ENCODE results near the gene EPHB1.

Gene EPHB1

DNA sequence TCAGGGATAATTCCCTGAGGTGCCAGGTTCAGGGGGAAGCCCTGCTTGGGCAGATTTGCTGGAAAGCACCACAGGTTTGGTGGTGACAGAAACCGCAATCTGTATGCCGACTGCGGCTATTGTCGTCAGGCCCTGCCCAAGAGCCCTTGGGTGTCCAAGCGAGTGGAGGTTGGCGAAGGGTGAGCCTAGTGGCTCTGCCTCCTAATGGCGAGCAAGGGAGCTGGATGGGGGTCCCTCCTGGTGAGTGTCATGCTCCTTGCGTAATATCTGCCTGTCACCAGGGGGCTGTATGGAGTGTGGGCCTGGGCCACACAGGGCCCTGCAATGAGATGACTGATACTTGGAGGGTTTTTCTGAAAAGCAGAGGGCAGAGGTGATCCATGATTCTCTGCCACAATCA lies 101.6 kb downstream of the EPHB1 start:
- no peak overlapping the region for H3K4me3 ChIP-seq (ENCODE audit: low read length)
- DNase-seq (ENCODE audit: low read depth, low spot score) = no peak

DNA sequence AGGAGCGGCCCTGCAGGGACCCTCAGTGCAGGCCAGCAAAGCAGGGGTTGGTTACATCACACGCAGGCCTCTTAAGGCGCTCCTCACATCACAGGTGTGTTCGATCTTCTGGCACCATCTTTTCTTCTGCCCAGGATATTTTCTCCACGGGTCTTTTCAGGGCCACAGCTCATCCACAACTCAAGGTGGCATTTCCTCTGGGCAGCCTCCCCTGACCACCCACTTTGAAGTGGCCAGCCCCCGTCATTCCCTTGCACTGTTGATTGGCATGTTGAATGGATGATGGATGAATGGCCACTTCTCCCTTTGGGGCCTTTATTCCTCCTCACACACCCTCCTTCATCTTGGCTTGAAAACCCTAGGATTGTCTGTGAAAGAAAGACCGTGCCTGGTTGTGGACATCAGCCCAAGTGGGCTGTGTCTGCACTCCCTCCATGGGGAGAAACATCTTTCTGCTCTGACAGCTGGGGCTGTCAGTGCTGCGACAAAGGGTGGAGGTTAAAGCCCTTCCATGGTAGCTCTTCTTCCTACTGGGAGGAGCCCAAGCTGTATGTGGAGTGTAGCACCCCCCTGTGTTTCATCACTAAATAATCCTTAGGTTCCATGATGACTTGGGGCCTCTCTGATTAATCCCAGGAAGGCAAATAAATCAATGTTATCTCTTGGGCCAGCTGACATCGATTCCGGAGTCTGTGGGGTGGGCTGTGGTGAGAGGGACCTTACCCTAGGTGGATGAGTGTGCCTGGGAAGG lies 102.5 kb downstream of the EPHB1 start:
- no peak for DNase-seq (ENCODE audit: low read depth, low spot score)
- no peak overlapping the region for H3K4me3 ChIP-seq (ENCODE audit: low read length)

DNA sequence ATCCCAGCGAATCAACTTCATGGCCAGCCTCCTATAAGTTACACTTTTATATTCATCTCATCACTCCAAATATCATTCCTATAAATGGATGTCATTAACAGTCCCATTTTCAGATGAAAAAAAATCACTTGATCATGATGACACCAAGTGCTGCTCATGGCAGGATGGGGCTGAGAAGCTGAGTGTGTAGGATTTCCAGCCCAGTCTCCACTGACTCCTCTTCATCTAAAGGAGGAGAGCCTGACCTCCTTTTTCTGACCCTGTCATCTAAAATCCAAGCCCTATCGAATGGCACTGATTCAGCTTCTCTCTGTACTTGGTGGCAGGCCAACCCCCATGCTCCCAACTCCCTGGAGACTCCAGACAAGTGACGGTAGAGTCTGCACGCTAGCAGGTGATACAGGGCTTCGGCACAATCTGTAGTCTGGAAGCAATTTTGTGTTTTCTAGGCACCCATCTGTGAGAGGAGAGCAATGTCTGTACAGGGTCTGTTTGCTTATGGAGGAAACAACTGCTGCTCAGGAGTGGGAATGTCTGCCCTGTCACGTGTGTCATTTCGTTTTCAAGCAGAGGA lies 103.2 kb downstream of the EPHB1 start:
- no peak overlapping the region for H3K4me3 ChIP-seq (ENCODE audit: low read length)
- DNase-seq (ENCODE audit: low read depth, low spot score) = no peak

DNA sequence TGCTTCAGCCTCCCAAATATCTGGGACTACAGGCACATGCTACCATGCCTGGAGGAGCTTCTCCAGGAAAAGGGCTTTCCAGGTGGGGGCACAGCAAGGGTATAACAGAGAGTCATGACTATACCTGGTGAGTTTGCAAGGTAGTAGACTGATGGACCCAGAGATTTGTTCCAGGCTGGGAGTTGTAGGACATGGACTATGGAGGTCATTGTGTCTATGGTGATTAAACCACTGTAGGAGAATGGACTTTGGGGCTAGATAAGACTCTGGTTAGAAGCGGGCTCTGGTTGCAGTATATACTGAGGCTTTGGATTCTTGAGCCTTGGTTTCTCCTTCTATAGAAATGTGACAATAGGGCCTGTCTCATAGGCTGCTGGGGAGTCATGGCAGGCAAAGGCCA lies 104.7 kb downstream of the EPHB1 start:
- no peak overlapping the region for H3K4me3 ChIP-seq (ENCODE audit: low read length)
- DNase-seq (ENCODE audit: low read depth, low spot score) = no peak

DNA sequence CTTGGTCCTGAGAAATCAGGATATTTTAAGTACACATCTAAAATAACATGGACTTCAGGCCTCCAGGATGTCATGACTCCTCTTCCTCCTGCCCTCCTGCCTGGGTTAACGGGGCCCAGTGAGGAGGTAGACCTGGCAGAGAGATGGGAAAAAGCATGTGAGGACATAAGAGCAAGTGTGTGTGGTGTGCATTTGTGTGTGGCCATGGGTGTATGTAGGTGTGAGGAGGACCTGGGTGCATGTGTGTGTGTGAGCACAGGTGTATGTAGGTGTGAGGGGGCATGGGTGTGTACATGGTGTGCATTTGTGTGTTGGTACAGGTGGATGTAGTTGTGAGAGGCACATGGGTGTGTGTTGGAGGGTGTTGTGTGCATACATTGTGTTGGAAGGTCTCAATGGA lies 105.4 kb downstream of the EPHB1 start:
- DNase-seq (ENCODE audit: low read depth, low spot score) = no peak
- H3K4me3 ChIP-seq (ENCODE audit: low read length) = no peak overlapping the region

DNA sequence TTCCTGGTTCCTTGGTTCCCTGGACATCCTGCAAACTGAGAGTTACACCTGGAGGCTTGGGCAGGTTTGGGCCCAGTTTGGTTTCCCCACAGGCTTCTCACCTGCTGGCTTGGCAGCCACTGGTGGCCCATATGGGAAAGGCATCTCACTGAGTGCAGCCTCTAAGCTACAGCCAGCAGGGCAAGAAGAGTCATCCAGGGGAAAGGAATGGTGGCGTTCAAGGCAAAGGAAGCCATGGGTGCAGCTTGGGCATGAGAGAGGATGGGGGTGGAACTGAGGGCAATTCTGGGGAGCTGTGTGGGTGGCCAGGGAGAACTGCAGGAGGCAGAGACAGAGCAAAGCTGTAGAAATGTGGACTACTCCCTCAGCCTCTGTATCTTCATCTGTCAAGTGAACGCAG lies 106.4 kb downstream of the EPHB1 start:
- H3K4me3 ChIP-seq (ENCODE audit: low read length) = no peak overlapping the region
- DNase-seq (ENCODE audit: low read depth, low spot score) = no peak

DNA sequence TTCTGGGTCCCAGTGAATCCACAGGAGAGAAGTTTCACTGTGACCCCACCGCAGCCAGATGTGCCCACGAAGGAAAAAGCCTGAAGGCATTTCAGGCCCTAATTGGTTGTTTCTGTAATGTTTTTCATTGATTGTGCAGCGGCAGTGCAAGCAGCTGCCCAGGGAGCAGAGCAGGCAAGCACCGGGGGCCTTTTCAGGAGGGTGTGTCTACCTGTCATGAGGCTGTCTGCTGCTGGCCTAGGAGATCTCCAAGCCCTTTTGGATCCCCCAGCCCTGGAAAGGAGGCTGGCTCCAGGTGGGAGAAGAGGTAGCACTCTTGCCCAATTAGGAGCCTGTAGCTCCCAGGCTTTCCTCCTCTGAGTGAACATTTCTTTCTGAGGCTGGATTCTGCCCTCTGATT lies 108.8 kb downstream of the EPHB1 start:
- DNase-seq (ENCODE audit: low read depth, low spot score) = no peak

DNA sequence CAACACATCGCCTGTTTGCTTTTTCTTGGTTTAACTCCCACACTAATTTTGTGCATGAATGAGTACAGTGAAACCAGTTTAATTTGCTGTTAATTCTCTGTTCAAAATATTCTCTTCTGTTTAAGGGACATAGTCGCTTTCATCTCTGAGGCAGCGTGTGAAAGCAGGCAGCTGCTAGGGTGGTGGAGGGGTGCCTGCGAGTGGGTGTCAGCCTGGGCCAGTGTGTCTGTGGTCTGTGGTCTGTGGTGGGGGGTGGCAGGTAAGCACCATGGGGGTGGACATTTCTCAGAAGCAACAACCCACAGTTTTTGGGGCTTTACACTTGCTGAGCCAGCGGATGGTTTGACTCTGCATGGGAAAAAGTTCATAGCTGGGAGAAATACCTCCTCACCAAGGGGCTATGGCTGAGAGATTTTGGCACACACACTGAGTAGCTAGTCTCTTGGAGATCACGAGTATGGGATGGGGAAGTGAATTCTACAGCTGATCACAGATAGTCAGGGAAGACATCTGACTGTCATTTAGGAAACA lies 109.2 kb downstream of the EPHB1 start:
- no peak for DNase-seq (ENCODE audit: low read depth, low spot score)

More for the DNA sequence above, 108.8 kb downstream of the EPHB1 start:
- no peak overlapping the region for H3K4me3 ChIP-seq (ENCODE audit: low read length)

DNA sequence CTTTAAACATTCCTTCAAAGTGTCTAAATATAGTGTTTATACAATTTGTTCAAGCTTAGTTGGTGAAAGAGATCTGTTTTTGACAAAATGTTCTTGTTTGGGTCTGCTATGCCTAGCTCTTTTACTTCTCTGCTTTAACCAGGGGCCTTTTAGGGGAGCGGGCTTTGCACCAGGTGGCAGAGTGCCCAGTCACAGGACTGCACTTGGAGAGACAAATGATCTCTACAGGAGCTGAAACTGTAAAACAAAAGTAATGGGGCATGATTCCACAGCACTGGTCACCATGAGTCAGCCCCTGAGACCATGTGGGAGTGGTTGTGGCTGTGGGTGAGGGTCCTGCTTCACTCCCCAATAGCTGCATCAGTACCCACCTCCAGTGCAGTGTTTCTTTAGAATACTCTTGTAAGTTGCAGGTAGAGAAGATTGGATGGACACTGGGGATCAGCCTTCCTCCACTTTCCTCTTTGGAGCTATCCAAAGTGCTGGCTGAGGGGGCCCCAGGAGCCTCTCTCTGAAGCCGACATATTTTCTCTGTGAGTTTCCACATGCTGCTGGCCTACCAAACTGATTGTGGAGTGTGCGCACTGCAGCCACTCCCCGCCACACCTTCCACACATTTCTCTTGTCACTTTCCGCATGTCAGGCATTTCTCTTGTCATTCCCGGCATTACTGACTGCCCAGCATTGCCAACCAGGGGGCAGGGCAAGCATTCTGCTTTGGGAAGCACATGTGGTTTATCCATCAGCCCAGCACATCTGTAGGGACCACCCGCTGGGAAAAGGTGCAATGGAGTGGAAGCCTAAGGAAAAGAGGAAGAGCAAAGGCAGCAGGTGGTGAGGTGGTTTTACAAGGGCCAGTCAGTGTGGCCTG lies 110.0 kb downstream of the EPHB1 start:
- no peak for DNase-seq (ENCODE audit: low read depth, low spot score)
- no peak overlapping the region for H3K4me3 ChIP-seq (ENCODE audit: low read length)

More for the DNA sequence above, 109.2 kb downstream of the EPHB1 start:
- no peak overlapping the region for H3K4me3 ChIP-seq (ENCODE audit: low read length)

DNA sequence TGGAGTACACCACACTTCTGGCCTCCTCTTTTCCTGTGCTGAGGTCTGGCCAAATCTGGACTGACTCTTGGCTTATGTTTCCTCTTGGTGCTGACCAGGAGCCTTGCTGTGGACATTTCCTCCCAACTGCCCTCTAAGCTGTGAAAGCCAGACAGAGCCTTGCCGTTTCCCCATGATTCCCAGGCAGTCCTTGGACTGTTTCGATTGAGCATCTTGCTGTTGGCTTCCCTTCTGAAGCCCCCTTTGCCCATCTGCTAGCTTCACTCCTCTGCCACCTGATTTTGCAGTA lies 110.5 kb downstream of the EPHB1 start:
- no peak for DNase-seq (ENCODE audit: low read depth, low spot score)
- H3K4me3 ChIP-seq (ENCODE audit: low read length) = no peak overlapping the region

DNA sequence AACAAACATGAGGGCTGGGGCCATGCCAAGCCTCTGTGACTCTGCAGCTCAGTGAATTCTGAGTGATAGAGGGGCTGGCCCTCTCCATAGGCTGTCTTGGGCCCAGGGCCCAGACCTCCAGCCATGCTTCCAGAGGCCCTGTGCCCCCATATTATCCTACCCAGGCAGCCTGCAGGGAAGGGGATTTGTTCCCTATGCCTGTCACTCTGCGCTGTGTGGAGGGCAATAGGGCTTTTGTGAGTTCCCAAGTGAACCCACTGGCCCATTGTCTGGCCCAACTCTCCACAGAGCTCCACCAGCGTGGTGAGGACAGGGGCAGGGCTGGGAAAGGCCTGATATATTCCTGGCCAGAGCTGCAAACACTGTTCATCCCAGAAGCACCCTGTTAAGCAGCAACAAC lies 113.2 kb downstream of the EPHB1 start:
- DNase-seq (ENCODE audit: low read depth, low spot score) = no peak
- H3K4me3 ChIP-seq (ENCODE audit: low read length) = no peak overlapping the region

DNA sequence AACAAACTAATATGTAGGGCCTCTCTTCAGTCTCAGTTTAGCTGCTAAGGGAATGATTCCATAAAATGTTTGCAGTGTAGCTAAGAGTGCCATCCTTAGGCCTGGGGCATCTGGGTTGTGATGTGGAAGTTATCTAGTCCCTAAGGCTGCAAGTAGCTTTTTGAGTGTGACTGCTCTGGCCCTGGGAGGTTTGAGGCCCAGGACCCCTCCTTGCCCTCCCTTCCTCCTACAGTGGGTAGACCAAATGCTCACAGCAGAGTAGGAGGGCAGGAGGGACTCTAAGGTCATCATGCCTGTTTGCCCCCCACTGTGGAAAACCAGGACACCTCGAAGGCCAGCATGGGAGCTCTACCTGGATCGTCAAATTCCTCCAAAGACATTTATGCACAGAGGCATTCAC lies 115.0 kb downstream of the EPHB1 start:
- H3K4me3 ChIP-seq (ENCODE audit: low read length) = no peak overlapping the region
- DNase-seq (ENCODE audit: low read depth, low spot score) = no peak

DNA sequence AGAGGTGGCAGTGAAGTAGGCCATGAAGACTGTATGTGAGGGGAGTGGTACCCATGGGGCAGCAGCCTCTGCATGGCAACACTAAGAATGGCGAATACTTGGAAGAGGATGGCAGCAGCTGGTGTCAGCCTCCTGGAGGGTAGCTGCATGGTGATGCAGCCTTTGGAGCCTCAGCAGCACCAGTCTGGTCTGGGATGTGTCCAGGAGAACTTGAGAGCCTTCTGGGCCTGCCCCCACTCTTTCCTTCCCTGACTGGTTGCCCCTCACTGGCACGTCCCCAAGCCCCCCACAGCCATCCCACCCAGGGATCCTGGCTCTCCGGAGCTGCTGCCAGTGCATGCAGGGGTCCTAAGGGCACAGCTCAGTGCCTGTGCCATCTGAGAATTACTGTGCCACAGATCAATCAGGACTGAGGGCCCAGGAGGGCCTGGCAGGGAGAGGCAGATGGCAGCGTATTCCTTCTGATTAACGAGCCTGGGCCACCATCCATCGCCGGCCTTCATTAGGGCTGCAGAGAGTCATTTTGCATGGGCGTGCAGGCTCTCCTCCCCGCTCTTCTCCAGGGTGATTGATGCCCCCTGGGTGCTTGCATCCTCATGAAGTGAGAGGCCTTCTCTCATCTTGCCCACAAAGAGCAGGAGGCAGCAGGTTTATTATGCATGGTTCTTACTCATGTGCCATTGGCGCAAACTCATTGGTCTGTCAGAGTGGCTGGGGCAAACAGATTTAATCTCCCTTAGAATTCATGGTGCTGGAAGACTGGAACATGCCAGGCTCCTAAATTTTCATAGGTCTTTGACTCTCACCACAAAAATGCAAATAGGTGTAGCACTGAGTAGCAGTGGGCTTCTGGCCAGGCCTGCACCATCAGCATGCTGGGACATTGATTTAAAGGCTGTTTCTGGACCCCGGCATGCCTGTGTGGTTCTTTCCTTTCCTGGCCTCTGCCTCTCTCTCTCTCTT lies 116.8 kb downstream of the EPHB1 start:
- no peak overlapping the region for H3K4me3 ChIP-seq (ENCODE audit: low read length)
- DNase-seq (ENCODE audit: low read depth, low spot score) = no peak

DNA sequence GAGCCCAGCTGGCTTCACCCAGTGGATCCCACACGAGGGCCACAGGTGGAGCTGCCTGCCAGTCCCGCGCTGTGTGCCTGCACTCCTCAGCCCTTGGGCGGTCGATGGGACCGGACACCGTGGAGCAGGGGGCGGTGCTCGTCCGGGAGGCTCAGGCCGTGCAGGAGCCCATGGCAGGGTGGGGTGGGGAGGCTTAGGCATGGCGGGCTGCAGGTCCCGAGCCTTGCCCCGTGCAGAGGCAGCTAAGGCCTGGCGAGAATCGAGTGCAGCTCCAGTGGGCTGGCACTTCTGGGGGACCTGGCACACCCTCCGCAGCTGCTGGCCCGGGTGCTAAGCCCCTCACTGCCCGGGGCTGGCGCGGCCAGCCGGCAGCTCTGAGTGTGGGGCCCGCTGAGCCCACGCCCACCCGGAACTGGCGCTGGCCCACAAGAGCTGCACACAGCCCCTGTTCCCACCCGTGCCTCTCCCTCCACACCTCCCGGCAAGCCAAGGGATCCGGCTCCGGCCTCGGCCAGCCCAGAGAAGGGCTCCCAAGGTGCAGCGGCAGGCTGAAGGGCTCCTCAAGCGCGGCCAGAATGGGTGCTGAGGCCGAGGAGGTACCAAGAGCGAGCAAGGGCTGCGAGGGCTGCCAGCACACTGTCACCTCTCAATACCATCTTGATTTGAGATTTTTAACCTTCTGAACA lies 121.4 kb downstream of the EPHB1 start:
- no peak overlapping the region for H3K4me3 ChIP-seq (ENCODE audit: low read length)
- DNase-seq (ENCODE audit: low read depth, low spot score) = no peak

DNA sequence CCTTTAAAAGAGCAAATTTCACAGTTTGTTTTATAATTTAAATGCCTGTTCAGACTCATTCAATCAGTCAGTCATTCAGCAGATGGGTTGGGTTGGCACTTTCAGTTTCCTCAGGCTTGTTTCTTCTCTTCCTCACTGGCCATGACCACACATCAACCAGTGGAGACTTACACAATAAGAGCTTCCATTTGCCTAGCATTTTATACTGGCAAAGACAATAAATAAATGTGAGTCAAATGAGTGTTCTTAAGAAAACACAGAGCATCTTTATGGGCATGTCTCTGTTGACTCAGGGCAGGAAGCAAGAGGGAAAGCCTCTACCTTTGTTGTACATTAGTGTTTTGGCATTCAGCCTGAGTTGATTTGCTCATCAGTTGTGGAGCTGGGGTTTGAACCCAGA lies 122.6 kb downstream of the EPHB1 start:
- DNase-seq (ENCODE audit: low read depth, low spot score) = no peak
- no peak overlapping the region for H3K4me3 ChIP-seq (ENCODE audit: low read length)

DNA sequence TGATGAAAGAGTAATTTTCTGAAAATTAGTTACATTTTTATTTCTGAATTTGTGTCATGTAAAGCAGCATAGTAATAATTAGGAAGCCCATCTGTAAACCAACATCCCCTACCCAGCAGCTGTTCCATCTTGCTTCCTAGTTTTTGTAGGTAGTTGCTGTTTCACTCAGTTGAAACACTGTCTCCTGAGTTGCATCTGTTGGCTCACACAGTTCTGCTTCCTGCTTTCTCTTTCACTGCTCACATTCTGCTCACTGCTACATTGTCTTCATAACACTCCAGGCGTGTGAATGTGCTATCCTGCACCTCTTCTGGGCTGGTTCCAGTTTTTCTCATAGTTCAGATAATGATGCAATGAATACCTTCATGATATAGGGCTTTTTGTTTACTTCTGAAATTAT lies 123.4 kb downstream of the EPHB1 start:
- H3K4me3 ChIP-seq (ENCODE audit: low read length) = no peak overlapping the region
- DNase-seq (ENCODE audit: low read depth, low spot score) = no peak

DNA sequence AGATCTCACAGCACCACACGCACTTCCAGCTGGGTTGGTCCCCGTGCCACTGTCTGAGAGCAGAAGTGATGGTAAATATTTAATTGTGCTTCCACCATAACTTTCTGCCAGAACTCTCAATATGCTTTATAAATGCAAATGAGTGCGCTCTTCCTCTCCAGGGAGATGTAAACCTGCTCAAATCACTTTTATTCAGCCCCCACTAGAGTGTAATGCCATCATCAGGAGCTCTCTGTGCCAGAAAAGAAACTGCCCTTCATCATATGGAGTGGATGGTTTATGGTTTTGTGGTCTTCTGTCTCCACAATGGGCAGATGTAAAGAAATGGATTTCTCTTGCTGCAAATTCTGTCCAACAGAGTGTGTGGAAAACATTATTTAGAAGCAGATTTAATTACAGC lies 127.0 kb downstream of the EPHB1 start:
- DNase-seq (ENCODE audit: low read depth, low spot score) = no peak
- no peak overlapping the region for H3K4me3 ChIP-seq (ENCODE audit: low read length)

DNA sequence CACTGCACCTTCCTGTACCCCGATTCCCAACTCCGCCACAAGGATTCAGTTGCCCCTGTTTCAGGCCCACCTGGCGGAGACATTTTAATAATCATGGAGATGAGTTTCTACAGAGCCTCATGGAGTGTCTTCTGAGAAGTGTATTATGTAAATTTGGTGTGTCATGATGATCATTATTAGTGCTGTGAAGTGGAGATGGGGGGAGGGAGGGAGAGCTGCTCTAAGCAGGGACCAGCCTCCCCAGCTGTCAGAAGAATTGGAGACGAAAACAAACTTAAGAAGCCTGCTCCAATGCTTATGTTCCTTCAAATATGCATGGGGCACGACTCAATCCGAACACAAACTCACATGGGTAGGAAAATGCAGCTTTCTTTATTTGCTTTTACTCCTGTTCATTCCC lies 127.8 kb downstream of the EPHB1 start:
- H3K4me3 ChIP-seq (ENCODE audit: low read length) = no peak overlapping the region
- DNase-seq (ENCODE audit: low read depth, low spot score) = no peak

DNA sequence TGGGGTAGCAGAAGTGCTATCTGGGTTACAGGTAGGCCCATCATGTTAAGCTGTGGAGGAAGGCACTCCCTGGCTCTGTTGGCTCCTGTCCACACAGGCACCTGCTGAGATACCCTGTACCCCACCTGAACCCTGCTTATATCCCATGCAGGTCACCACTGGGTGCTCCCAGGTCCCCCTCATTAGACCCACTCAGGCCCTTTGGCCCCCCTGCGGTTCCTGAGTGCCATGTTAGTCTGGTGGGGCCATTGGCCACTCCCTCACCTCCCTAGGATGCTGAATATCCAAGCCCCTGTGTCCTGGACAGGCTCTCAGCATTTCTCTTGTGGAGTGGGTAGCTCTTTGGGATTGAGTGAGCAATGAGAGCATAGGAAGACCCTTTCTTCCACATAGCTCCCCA lies 128.2 kb downstream of the EPHB1 start:
- no peak for DNase-seq (ENCODE audit: low read depth, low spot score)
- no peak overlapping the region for H3K4me3 ChIP-seq (ENCODE audit: low read length)
